SK-N-SH treated with all-trans-retinoic acid at 6 μM for 48 hours (cell line): ENCODE data around the gene ZFHX3.

Experiments
- BACH2 ChIP-seq: fragments of 250-450 bp; sonication (Bioruptor Pico); IDR thresholded peaks from 2 replicates; pipeline ENCODE4 v1.9.0; 2021; ENCODE audit warnings: mild to moderate bottlenecking, borderline replicate concordance
- ISL1 ChIP-seq: fragments of 250-450 bp; sonication (Bioruptor Pico); IDR thresholded peaks from 2 replicates; pipeline ENCODE4 v2.1.2; 2022; ENCODE audit warnings: mild to moderate bottlenecking, moderate library complexity
- POU6F1 ChIP-seq: fragments of 250-450 bp; sonication (Bioruptor Pico); IDR thresholded peaks from 2 replicates; pipeline ENCODE4 v1.8.0; 2021; ENCODE audit warnings: low read depth, mild to moderate bottlenecking, moderate library complexity, borderline replicate concordance
- SNAI2 ChIP-seq: fragments of 250-450 bp; sonication (Bioruptor Pico); IDR thresholded peaks from 2 replicates; pipeline ENCODE4 v1.5.0; 2020; ENCODE audit warnings: mild to moderate bottlenecking, moderate library complexity
- TF ChIP-seq, protein P1 (sequence below): fragments of 250-450 bp; sonication (Bioruptor Pico); IDR thresholded peaks from 2 replicates; pipeline ENCODE4 v1.8.0; 2020; ENCODE audit warnings: mild to moderate bottlenecking, moderate library complexity, borderline replicate concordance

DNA sequence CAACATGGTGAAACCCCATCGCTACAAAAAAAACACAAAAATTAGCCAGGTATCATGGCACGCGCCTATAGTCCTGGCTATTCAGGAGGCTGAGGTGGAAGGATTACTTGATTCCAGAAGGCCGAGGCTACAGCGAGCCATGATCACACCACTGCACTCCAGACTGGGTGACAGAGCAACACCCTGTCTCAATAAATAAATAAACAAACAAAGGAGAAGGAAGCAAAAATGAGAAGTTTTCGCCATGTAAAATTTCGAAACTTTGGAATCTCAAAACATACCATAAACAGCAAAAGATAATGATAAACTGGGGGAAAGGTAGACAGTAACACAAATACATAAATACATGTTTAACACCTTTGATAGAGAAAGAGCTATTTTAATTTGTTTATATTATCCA is 130.9 kb downstream of the ZFHX3 start:
- TF ChIP-seq POU6F1 (CRISPR knock-in tag): no peak
- TF ChIP-seq, protein P1, sequence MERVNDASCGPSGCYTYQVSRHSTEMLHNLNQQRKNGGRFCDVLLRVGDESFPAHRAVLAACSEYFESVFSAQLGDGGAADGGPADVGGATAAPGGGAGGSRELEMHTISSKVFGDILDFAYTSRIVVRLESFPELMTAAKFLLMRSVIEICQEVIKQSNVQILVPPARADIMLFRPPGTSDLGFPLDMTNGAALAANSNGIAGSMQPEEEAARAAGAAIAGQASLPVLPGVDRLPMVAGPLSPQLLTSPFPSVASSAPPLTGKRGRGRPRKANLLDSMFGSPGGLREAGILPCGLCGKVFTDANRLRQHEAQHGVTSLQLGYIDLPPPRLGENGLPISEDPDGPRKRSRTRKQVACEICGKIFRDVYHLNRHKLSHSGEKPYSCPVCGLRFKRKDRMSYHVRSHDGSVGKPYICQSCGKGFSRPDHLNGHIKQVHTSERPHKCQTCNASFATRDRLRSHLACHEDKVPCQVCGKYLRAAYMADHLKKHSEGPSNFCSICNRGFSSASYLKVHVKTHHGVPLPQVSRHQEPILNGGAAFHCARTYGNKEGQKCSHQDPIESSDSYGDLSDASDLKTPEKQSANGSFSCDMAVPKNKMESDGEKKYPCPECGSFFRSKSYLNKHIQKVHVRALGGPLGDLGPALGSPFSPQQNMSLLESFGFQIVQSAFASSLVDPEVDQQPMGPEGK: no peak
- no peak for TF ChIP-seq BACH2 (CRISPR knock-in tag)
- no peak for TF ChIP-seq SNAI2 (CRISPR knock-in tag)
- no peak for TF ChIP-seq ISL1
